HTERT RPE-1 (cell line): Measurements from ENCODE around the gene FAM193A.
"Not testable (repeated sequence)": the region's sequence is repeated elsewhere in the genome, so short reads cannot be mapped to it uniquely, and the experiment has no call there.

Experiments
- in situ Hi-C: fragments of 300-500 bp; cut with MboI; formaldehyde crosslinking; loops from 4 replicates; pipeline ENCODE4 v1.14.3; 2020; ENCODE audit warnings: low sequenced_read_pairs

The FAM193A gene

DNA sequence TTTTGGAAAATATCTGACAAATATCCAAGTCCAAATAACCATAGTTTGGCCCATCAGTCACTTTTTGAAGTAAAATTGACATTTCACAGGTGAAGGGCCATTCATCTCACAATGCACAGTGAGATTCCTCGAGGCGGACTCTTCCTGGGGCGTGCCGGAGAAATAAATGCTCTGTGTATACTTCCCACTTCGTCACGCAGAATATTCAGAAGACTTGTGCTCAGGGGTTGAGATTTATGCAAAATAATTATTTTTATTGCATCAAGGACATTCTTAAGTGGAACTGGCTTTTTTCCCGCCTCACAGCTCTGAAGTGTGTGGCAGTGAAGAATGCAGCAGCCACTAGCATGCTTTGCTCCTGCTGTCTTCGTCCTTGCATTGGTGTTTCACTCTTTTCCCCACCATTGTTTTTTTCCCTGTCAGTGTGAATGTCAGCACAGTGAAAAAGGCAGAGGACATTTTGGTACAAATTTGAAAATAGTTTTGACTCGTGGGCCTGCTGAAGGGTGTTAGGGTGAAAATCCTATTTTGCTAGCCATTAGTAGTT lies 70.6 kb downstream of the FAM193A start:
- in situ Hi-C loops: no loop called here

DNA sequence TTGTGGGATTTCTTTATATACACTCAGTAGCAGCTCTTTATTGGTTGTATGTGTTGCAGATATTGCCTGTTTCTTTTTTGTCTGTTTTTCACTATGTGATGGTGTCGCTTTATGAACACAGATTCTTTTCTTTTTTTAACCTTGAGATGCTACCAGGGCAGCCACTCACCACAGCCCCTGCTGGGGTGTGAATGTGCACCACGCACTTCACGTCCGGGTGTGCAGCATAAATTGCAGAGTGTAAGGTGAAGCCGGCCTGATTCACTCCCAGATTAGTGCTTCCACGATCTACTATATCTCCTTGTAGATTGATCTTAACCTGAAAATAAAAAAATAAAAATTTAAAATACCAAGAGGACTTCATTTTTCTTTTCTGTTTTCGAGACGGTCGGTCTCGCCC lies 71.4 kb downstream of the FAM193A start:
- in situ Hi-C loops: no loop called here

DNA sequence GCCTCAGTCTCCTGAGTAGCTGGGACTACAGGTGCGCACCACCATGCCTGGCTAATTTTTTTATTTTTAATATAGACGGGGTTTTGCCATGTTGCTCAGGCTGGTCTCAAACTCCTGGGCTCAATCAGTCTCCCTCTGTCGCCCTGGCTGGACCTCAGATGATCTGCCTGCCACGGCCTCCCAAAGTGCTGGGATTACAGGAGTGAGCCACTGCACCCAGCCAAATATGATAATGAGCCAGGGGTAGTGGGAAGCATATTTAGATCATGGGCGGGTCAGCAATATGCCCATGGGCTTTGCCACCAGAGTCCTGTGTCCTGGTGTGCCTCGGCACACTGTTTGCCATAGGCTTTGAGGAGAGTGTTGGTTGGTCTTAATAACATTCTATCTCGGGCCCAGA lies 71.8 kb downstream of the FAM193A start:
- in situ Hi-C loops: no loop called here

DNA sequence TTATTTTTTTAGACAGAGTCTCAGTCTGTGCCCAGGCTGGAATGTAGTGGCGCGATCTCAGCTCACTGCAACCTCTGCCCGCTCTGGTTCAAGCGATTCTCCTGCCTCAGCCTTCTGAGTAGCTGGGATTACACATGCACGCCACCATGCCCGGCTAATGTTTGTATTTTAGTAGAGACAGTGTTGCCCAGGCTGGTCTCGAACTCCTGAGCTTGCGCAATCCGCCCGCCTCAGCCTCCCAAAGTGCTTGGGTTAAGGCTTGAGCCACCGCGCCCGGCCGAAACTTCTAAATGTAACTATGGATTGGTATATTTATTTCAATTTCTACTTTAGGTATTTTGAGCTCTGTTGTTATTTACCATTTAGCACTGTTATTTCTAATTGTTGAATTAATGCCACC lies 79.4 kb downstream of the FAM193A start:
- in situ Hi-C loops: no loop called here

DNA sequence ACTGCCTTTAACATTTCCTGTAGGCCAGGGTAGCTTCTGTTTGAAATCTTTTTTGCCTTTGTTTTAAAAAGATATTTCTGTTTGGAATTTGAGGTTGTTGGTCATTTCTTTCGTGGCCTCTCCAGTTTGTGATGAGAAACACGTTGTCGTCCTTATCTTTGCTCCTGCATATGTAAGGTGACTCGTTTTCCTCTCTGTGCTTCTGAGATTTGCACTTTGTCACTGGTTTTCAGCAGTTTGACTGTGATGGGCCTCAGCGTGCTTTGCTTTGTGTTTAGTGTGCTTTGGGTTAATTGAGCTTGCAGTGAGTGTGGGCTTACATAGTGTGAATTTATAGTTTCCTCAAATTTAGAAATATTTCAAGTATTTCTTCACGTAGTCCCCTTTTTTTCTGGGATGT lies 81.5 kb downstream of the FAM193A start:
- in situ Hi-C loops: no loop called here

DNA sequence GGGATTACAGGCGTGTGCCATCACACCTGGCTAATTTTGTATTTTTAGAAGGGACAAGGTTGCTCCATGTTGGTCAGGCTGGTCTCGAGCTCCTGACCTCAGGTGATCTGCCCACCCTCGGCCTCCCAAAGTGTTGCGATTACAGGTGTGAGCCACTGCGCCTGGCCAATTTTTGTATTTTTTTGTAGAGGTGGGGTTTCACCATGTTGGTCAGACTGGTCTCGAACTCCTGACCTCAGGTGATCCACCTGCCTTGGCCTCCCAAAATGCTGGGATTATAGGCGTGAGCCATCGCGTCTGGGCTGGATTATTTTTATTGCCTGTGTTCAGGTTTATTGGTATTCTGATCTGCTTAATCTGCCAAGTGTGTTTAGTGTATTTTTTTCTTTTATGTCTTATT lies 82.3 kb downstream of the FAM193A start:
- in situ Hi-C loops: not testable (repeated sequence)

DNA sequence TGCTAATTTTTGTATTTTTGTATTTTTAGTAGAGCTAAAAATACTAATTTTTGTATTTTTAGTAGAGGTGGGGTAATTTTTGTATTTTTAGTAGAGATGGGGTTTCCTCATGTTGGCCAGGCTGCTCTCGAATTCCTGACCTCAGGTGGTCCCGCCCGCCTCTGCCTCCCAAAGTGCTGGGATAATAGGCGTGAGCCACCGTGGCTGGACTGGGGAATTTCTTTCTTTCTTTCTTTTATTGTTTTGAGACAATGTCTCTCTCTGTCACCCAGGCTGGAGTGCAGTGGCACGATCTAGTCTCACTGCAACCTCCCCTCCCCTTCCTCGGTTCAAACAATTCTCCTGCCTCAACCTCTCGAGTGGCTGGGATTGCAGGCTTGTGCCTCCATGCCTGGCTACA lies 83.0 kb downstream of the FAM193A start:
- in situ Hi-C loops: no loop called here

DNA sequence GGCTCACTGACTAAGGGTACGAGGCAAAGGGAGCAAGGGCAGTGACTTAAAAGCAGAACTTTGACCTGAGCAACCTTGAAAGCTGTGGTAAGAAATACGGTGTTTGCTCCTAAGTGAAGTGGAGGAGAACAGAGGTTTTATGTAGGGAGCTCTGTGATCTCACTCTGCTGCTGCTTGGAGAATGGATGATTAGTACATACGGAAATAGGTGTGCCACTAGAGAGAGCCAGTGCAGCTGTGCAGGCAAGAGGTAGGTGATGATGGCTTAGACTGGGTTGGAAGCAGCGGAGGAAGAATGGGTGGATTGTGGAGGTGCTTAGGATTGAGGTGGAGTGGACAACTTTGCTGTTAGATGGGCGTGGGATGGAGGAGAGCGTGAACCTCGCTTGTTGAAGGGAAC lies 85.0 kb downstream of the FAM193A start:
- in situ Hi-C loops: no loop called here

DNA sequence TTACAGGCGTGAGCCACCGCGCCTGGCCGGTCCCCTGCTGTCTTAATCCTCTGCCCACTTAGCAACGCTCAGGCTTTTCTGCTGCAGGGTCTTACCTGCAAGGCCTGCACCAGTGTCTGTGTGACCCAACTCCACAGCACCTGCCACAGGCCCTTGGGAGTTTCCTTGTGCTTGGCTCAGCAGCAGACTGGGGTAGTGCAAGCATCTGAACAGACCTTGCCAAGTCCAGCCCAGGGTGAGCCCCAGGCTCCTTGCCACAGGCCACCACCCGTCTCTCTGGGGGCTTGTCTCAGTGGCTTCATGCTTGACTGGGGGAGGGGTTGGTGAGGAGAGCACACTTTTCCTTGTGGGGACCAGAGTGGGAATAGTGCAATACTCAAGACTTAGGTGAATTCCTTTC lies 87.0 kb downstream of the FAM193A start:
- in situ Hi-C loops: no loop called here

DNA sequence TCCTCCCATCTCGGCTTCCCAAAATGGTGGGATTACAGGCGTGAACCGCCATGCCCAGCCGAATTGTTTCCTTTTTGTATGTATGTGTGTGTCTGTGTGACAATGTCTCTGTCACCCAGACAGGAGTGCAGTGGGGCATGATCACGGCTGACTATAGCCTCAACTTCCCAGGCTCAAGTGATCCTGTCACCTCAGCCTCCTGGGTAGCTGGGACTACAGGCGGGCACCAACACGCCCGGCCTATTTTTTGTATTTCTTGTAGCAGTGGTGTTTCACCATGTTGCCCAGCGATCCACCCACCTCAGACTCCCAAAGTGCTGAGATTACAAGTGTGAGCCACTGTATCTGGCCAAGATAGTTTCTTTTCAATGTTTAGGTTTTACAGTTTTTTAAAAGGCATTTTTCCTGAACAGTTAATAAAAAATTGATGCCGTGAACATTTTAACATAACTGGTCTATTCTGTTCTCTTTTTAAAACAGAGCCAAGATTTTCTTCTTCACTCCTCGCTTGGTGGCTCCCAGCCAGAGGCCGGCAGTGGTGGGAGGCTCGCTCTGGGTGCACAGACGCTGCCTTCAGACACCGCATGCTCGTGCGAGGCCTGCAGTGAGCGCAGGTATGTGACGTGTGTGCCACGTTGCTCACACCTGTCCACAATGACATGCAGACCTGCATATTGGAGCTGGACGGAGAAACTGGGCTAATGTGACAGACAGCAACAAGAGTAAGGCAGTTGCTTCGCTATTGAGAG lies 88.5 kb downstream of the FAM193A start:
- in situ Hi-C loops: no loop called here

DNA sequence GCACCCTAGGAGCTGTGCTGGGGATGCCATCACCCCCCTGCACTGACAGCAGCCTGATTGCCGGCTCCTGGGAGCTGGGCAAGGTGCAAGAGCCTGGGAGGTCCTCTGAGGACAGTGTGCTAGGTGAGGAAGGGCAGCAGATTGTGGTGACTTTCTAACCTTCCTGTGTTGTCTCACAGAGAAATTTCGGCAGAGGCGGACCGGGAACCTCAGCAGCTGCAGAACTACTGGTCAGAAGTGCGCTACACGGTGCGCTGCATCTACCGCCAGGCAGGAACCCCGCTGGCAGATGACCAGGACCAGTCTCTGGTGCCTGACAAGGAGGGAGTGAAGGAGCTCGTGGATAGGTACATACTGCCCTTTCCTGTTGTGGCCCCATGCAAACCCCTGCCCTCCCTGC lies 89.8 kb downstream of the FAM193A start:
- in situ Hi-C loops: no loop called here

DNA sequence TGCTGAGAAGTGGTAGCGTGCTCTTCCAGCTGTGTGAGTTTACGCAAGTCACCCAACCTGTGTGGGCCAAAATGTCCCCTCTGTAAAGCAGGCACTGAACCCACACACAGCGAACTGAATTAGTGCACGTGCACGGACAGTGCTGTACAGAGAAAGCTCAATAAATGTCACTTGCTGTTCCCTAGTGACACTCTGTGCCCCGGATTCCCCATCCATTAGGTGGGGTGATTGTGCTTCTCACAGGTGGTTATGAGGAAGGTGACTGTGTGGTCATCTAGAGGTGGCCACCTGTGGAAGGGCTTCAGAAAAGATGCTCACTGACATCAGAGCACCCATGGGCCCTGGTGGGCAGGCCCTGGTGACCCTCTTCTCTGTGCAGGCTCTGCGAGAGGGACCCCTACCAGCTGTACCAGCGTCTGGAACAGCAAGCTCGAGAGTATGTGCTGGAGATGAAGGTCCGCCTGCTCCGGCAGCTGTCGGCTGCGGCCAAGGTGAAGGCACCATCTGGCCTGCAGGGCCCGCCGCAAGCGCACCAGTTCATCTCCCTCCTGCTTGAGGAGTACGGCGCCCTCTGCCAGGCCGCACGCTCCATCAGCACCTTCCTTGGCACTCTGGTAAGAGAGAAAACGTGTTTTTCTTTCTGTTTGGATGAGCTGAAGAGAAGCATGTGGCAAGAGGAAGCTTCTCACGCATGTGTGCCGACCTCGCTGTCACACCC lies 94.3 kb downstream of the FAM193A start:
- in situ Hi-C loops: no loop called here

DNA sequence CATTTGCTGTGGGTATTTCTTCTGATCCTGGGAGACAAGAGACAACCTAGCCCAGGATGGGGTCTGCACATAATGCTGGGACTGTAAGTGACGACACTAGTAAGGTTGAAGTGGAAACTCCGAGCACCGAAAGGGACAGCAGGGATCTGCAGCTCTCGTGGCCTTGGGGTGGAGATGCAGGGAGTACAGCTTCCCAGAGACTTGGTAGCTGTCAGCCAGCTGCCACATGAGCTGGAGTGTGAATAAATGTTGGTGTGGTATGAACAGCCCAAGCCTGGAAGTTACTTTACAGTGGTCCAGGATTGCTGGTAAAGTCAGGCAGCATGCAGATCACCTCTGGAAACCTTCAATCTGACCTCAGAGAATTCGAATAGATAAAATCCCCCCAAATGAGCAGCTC lies 97.6 kb downstream of the FAM193A start:
- in situ Hi-C loops: no loop called here

DNA sequence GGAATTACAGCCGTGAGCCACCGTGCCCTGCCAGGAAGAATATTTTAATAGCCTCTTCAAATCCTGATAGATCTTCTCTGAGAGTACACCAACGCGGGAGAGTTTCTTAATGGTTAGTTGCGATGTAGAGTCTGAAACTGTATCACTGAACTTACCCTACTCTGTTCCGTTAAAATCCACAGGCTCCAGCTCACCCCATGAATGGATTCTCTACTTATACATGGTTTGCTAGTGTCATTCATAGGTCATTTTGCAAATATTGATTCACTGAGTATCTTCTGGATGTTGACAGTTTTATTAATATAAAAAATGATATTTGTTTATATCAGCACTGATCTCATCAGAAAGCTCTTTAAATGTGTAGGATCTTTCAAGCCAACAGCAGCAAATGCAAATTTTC lies 99.9 kb downstream of the FAM193A start:
- in situ Hi-C loops: no loop called here

DNA sequence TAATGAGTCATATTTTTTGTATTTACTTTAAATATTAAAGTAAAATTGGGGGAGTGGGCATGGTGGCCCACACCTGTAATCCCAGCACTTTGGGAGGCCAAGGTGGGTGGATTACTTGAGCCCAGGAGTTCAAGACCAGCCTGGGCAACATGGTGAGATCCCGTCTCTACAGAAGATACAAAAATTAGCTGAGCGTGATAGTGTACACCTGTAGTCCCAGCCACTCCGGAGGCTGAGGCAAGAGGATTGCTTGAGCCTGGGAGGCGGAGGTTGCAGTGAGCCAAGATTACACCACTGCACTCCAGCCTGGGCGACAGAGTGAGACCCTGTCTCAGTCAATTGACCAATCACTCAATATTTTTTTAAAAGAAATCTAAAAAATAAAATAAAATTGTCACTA lies 100.5 kb downstream of the FAM193A start:
- in situ Hi-C loops: not testable (repeated sequence)

DNA sequence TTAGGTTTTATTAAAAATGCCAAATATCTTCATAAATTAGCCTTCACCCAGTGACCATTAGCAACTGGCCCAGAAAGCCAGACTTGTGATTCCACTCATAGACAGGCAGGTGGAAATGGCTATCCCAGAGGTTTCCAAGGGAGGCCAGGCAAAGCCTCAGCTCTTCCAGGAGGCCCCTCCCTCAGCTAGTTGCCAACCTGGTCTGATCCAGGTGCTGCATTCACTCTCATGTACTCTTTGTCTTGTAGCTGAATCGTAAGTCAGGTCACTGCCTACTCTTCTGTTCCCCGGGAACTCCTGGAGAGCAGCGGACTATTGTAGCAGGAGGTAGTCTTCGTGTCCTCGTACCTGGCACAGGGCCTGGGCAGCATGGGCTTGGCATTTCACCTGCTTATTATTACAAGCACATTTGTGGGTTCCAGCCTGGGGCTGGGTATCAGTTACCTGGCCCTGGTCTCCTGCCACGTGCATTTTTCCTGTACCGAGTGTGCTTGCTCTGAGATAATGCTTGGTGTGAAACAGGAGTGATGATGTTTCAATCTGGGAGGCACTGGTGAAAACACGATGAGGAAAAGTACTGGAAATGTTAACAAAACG lies 101.6 kb downstream of the FAM193A start:
- in situ Hi-C loops: no loop called here

DNA sequence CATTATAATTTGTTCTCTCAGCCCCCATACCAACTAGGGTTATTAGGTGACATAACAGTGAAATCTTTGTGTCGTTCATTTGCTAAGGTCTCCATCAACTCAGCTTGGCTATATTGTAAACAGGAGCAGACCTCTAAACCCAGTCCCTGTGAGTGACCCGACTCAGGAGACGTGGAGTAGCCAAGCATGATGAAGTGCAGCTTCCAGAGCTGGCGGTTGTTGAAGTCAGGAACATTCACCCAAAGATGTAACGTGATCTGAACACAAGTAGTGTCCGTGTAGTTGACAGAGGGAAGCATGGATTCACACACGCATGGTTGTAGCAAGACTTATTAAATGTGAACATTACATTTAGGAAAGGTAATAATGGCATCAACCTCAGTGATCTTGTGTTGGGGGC lies 102.3 kb downstream of the FAM193A start:
- in situ Hi-C loops: no loop called here

DNA sequence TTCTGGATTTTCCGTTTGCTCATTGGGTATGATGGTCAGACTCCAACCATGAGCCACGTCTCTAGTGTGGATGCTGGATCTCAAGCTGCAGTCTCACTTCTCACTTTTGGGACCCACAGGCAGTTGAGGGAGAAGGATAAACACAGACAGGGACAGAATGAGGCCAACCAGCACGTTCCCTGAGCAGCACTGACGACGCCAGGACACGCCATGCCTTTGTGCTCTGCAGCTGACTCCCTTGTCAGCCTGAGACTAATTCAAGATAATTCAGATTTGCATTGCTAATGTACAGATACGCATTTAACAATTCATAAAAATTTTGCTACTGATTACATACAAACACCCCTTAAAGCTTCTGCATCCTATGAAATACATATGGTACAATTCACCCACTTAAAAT lies 106.5 kb downstream of the FAM193A start:
- in situ Hi-C loops: no loop called here

DNA sequence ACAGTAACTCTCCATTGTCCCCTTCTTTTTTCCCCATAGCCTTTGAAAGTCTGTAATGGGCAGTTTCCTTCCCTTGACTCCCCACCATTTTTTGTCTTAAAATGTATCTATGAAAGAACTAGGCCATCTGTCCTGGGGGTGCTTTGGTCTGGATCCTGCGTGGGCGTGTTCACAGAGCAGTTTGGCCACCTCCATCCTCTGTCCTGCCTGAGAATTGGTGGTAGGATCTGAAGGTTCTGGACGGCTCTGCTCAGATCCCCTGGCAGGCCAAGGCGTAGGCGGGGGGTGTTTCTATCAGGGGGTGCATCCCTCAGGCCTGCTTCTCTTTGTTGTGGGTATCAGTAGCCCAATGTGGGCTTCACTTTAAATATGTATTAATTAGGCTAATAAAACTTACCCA lies 107.1 kb downstream of the FAM193A start:
- in situ Hi-C loops: no loop called here

DNA sequence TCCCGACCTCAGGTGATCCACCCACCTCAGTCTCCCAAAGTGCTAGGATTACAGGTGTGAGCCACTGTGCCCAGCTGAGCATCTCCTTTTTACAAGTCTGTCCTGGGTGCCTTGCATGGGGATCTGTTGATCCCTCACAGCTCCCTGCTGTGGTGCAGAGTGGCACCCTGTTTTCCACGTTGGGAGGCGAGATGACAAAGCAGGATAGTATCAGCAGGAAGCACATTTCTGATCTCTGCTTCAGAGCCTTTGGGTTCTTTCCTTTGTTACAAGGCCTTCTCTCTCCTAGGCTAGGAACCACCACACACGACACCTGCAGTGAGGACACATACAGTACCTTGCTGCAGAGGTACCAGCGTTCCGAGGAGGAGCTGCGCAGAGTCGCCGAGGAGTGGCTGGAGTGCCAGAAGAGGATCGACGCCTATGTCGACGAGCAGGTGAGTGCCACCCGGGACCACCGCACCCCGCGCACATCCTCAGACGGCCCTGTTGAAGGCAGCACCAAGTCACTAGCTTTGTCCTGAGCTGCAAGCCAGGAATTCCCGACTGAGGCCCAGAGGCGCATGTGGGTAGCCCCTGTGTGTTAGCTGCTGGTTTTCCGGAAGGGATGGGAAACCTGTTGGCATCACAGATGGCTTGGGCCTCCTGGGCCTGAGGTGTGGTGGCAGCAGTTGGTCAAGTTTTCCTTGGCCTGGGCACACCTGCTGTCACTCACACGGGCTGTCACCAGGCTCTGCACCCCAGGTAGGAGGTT lies 110.1 kb downstream of the FAM193A start:
- in situ Hi-C loops: no loop called here

DNA sequence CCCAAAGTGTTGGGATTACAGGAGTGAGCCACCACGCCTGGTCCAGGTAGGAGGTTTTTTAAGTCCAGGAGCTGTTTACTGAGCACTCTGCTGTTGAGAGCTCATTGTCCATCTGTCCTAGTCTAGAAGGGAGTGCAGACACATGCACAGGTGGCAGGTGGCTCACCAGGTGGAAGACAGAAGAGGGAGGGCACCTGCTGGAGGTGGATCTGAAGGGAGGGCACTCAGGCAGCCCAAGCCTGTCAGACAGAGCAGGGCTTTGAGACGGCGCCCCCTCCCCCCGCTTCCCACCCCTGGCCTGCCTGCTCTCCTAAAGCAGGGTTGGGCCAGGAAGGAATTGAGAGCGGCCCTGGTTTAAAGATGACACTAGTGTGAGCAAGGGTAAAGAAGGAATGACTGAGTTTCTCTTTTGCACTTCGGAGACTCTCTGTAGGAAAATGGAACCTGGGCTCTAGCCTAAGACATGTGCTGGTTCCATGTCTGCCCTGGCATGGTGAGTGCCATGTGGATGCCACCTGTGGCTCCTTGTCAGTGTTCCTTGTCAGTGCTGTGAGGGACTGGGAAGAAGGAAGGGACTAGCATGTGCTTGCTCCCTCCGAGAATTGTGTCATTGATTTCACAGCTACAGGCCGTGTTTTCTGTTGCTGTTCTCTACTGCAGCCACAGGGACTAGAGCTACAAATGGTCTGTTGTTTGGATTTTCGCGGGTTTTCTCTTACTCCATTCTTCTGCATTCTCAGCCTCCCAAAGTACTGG lies 111.1 kb downstream of the FAM193A start:
- in situ Hi-C loops: no loop called here
